ENCODE measurements around the gene SEC62.

SEC62 gene

GRCh38 chr3:169966428-169966950, at the start of gene SEC62:
Gene SEC62, plus strand, starts transcription at chr3:169966807. Its CDS starts 16 bp downstream, at chr3:169966823.
- no peak for FAIRE-seq

GRCh38 chr3:169923189-169923588, 43.4 kb upstream of the SEC62 start:
- FAIRE-seq: no peak

- no peak for FAIRE-seq
These were observed 42.8 kb upstream of the SEC62 start for GRCh38 chr3:169923831-169924230.

- no peak for FAIRE-seq
These were observed 36.6 kb upstream of the SEC62 start for GRCh38 chr3:169929830-169930519.

GRCh38 chr3:169930843-169931242, 35.8 kb upstream of the SEC62 start:
- no peak for FAIRE-seq

- FAIRE-seq: no peak
These were observed 34.7 kb upstream of the SEC62 start for GRCh38 chr3:169931747-169932520.

GRCh38 chr3:169939320-169939719, 27.3 kb upstream of the SEC62 start:
- no peak for FAIRE-seq

- no peak for FAIRE-seq
These were observed 26.9 kb upstream of the SEC62 start for GRCh38 chr3:169939751-169940150.

- no peak for FAIRE-seq
These were observed 26.0 kb upstream of the SEC62 start for GRCh38 chr3:169940470-169941181.

GRCh38 chr3:169945313-169945712, 21.3 kb upstream of the SEC62 start:
- FAIRE-seq: no peak

- no peak for FAIRE-seq
These were observed 20.3 kb upstream of the SEC62 start for GRCh38 chr3:169946336-169946735.

- no peak for FAIRE-seq
These were observed 17.8 kb upstream of the SEC62 start for GRCh38 chr3:169948559-169949448.

- FAIRE-seq: no peak
These were observed 14.6 kb upstream of the SEC62 start for GRCh38 chr3:169952045-169952444.

- no peak for FAIRE-seq
These were observed 13.0 kb upstream of the SEC62 start for GRCh38 chr3:169953462-169954141.

GRCh38 chr3:169954142-169954756, 12.4 kb upstream of the SEC62 start:
- FAIRE-seq: peak; percentile 68

- no peak for FAIRE-seq
These were observed 11.2 kb upstream of the SEC62 start for GRCh38 chr3:169955406-169955805.

- no peak for FAIRE-seq
These were observed 2.4 kb upstream of the SEC62 start for GRCh38 chr3:169964176-169964575.

GRCh38 chr3:169965562-169966427, 812 bp upstream of the SEC62 start:
- no peak for FAIRE-seq

- no peak for FAIRE-seq
These were observed 626 bp downstream of the SEC62 start for GRCh38 chr3:169966951-169967915.

Data from endometrium (tissue), 2 donors.